Lung (tissue), 12 donors: ENCODE measurements around the gene APC2. TPM values are rescaled to one million over a fixed set of nuclear protein-coding genes. Genes with fewer than 3 reads are reported as not detected.
"Not testable (repeated sequence)": the region's sequence is repeated elsewhere in the genome, so short reads cannot be mapped to it uniquely, and the experiment has no call there.

Experiments
- ATAC-seq: fragments of 200-7000 bp; cut with Tn5 transposase; one replicate; pipeline ENCODE4 v1.9.1; 2020; ENCODE audit warnings: moderate number of reproducible peaks; ENCODE audit not compliant: insufficient read depth, low FRiP score
- DNase-seq, 3 donors: peaks; one replicate each; pipeline ENCODE4 v3.0.0-alpha.2; 2013 to 2017
- H3K27ac ChIP-seq, 2 donors: one replicate each; pipeline ENCODE4 v1.5.1; 2013; ENCODE audit warnings: mild to moderate bottlenecking in 2 of 2, moderate library complexity in 2 of 2, control low read depth in 1 of 2, inconsistent platforms in 1 of 2, low read depth in 1 of 2, low read length in 1 of 2
- H3K27me3 ChIP-seq, 3 donors: one replicate each; pipeline ENCODE4 v1.5.1; 2013; ENCODE audit warnings: low read length in 2 of 3; ENCODE audit not compliant: control insufficient read depth in 3 of 3, insufficient read depth in 3 of 3
- H3K36me3 ChIP-seq, 4 donors: one replicate each; pipeline ENCODE4 v1.5.1; 2013; ENCODE audit warnings: low read length in 4 of 4, mild to moderate bottlenecking in 1 of 4, moderate library complexity in 1 of 4; ENCODE audit not compliant: control insufficient read depth in 4 of 4, insufficient read depth in 4 of 4
- H3K4me1 ChIP-seq, 5 donors: one replicate each; pipeline ENCODE4 v1.5.1; 2013; ENCODE audit warnings: low read length in 5 of 5, mild to moderate bottlenecking in 2 of 5, moderate library complexity in 1 of 5; ENCODE audit not compliant: control insufficient read depth in 5 of 5, insufficient read depth in 5 of 5
- H3K4me3 ChIP-seq: one replicate; pipeline ENCODE4 v1.5.1; 2013; ENCODE audit warnings: mild to moderate bottlenecking, control low read depth, moderate library complexity
- H3K9ac ChIP-seq, 2 donors: one replicate each; pipeline ENCODE4 v1.5.1; 2013; ENCODE audit warnings: low read length in 2 of 2, control low read depth in 1 of 2; ENCODE audit not compliant: insufficient read depth in 1 of 2
- H3K9me3 ChIP-seq, 4 donors: one replicate each; pipeline ENCODE4 v1.5.1; 2013; ENCODE audit warnings: low read length in 3 of 4, mild to moderate bottlenecking in 1 of 4, moderate library complexity in 1 of 4; ENCODE audit not compliant: control insufficient read depth in 4 of 4, insufficient read depth in 3 of 4
- CTCF ChIP-seq: IDR thresholded peaks from 2 replicates; pipeline ENCODE4 v1.5.1; 2012; ENCODE audit warnings: mild to moderate bottlenecking; ENCODE audit errors: control extremely low read depth, extremely low read depth
- WGBS, 2 donors: extraction: QIAGEN DNeasy Blood & Tissue Kit; methylation state at CpG; one replicate each; pipeline ENCODE4 v1.1.7; 2013; 5-methylcytosine and 5-hydroxymethylcytosine counted together
- polyA plus RNA-seq, 2 donors: library from polyadenylated mRNA; stranded (reverse); fragments of 200-250 nt; gene quantifications; one replicate each; pipeline ENCODE4 v1.2.1, GENCODE V29; 2013
- total RNA-seq, 2 donors: library from RNA; depleted of rRNA in 1 of 2; stranded (reverse); fragments of >200 nt in 1 of 2; gene quantifications; one replicate each; pipeline ENCODE4 v1.2.1, GENCODE V29; 2014 to 2021
- donor health status: control.
- donor health status: control.
- donor health status: Bipolar disorder and iron deficiency.
- donor health status: healthy.
- donor health status: DM: yes; HTN: yes; CAD: no.

APC2 gene
- total and polyA plus RNA-seq, 4 donors, result 0.01 to 0.37 (median 0.10) TPM

GRCh38 chr19:1518471-1518870, 68.5 kb downstream of the APC2 start:
- Histone ChIP-seq H3K4me1 (peaks cover 0 to 4% (median 0%) of the 10 kb centered on the region in 5 donors), H3K27ac (no peak overlapping the region), H3K9ac (no peak overlapping the region), H3K36me3 (no peaks in the 10 kb centered on the region), H3K9me3 (peaks cover 0 to 6% (median 0%) of the 10 kb centered on the region in 4 donors), H3K4me3 (no peak overlapping the region), H3K27me3 (peaks cover 0 to 30% (median 6%) of the 10 kb centered on the region in 3 donors)
- TF ChIP-seq CTCF, result no peak
- DNase-seq (no peak), ATAC-seq (no peak)
- 85 to 93% methylated on average over 4 of the region's 4 CpGs for WGBS, 2 donors

GRCh38 chr19:1519802-1520201, 69.9 kb downstream of the APC2 start:
- H3K27me3 ChIP-seq, result peaks cover 8 to 26% (median 9%) of the 10 kb centered on the region in 3 donors
- DNase-seq, H3K4me1 ChIP-seq, H3K4me3 ChIP-seq, H3K27ac ChIP-seq, ATAC-seq, H3K36me3 ChIP-seq, H3K9ac ChIP-seq: not testable (repeated sequence)
- peaks cover 0 to 14% (median 0%) of the 10 kb centered on the region in 4 donors for H3K9me3 ChIP-seq
- WGBS, 2 donors, result 84 to 88% methylated on average over 8 of the region's 8 CpGs

- DNase-seq (no peak), ATAC-seq (no peak)
- no peak overlapping the region for H3K9ac ChIP-seq
- WGBS, 2 donors, result 77% methylated on average over 17 of the region's 17 CpGs
- H3K9me3 ChIP-seq, result peaks cover 0 to 17% (median 0%) of the 10 kb centered on the region in 4 donors
- H3K4me1 ChIP-seq, result peaks cover 0 to 10% (median 3%) of the 10 kb centered on the region in 5 donors
- H3K27me3 ChIP-seq, result peaks cover 9 to 27% (median 10%) of the 10 kb centered on the region in 3 donors
- H3K27ac ChIP-seq, result no peak overlapping the region
- H3K36me3 ChIP-seq, result no peaks in the 10 kb centered on the region
- no peak for TF ChIP-seq CTCF
- no peak overlapping the region for H3K4me3 ChIP-seq
Measured at GRCh38 chr19:1520203-1520780, 70.4 kb downstream of the APC2 start.

GRCh38 chr19:1521636-1522035, 71.7 kb downstream of the APC2 start:
- no peak overlapping the region for H3K9ac ChIP-seq
- 61 to 73% methylated on average over 13 to 14 of the region's 14 CpGs for WGBS, 2 donors
- DNase-seq (peak; percentile 37 to 70 (median 52)), ATAC-seq (no peak)
- peaks cover 0 to 16% (median 0%) of the 10 kb centered on the region in 4 donors for H3K9me3 ChIP-seq
- no peak overlapping the region for H3K4me3 ChIP-seq
- peak overlapping the region in 1 of 2 donors; percentile 25 for H3K27ac ChIP-seq
- H3K4me1 ChIP-seq, result peaks cover 0 to 10% (median 3%) of the 10 kb centered on the region in 5 donors
- no peaks in the 10 kb centered on the region for H3K36me3 ChIP-seq
- peaks cover 13 to 34% (median 20%) of the 10 kb centered on the region in 3 donors for H3K27me3 ChIP-seq
- no peak for TF ChIP-seq CTCF
